Posterior cingulate gyrus (tissue), 11 donors: ENCODE data around the gene IGF2BP1.
"Not testable (repeated sequence)": the region's sequence is repeated elsewhere in the genome, so short reads cannot be mapped to it uniquely, and the experiment has no call there.

Experiments
- DNase-seq, 10 donors: peaks; one replicate each; pipeline versions ENCODE4 v3.0.0 to v3.0.0-alpha.2; 2020 to 2021; ENCODE audit warnings: mixed read lengths in 3 of 10
- intact Hi-C: fragments of 100-400 bp; cut with DNase I; formaldehyde crosslinking; loops from one replicate; pipeline ENCODE4 v1.15.1; 2023

Gene IGF2BP1

DNA sequence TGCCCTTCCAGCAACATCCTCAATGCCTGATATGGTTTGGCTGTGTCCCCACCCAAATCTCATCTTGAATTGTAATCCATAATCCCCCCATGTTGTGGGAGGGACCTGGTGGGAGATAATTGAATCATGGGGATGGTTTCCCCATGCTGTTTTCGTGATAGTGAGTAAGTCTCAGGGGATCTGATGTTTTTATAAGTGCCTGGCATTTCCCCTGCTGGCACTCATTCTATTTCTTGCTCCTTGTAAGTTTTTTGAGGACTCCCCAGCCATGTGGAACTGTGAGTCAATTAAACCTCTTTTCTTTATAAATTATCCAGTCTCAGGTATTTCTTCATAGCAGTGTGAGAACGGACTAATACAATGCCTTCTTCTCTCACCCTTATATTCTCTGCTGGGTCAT lies 87.9 kb downstream of the IGF2BP1 start:
- intact Hi-C loops, DNase-seq: not testable (repeated sequence)

GRCh38 chr17:49085565-49086315 lies 88.6 kb downstream of the IGF2BP1 start:
- intact Hi-C loops = no loop called here
- DNase-seq = no peak

DNA sequence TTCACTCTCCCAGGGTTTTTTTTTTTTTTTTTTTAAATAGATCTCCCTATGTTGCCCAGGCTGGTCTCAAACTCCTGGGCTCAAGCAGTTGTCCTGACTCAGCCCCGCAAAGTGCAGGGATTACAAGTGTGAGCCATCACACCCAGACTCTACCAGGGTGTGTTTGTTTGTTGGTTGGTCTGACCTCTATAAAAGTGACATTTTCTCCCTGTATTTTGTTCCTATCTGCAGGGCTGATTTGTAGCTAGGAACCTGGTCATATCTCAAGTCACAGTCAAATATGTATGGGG lies 89.1 kb downstream of the IGF2BP1 start:
- intact Hi-C loops = no loop called here

GRCh38 chr17:49086649-49087048 lies 89.5 kb downstream of the IGF2BP1 start:
- intact Hi-C loops = no loop called here
- DNase-seq = no peak

More for the DNA sequence above, 89.1 kb downstream of the IGF2BP1 start:
- DNase-seq = no peak

DNA sequence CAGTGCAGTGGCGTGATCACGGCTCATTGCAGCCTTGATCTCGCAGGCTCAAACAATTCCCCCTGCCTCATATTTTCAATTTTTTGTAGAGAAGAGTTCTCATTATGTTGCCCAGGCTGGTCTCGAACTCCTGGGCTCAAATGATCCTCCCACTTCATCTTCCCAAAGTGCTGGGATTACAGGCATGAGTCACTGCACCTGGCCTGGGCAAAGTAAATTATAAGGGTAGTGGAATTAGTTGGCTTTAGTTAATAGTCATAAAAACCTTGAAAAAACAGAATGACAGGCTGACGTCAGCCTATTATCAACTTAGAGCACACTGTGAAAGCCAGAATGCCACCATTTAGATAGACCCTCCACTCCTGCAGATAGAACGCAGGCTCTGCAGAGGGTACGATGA lies 91.9 kb downstream of the IGF2BP1 start:
- intact Hi-C loops = no loop called here
- no peak for DNase-seq

GRCh38 chr17:49090878-49091594 lies 93.9 kb downstream of the IGF2BP1 start:
- intact Hi-C loops = no loop called here
- DNase-seq = no peak

- intact Hi-C loops = no loop called here
- DNase-seq = peak in 1 of 10 donors; percentile 70
These were observed 95.9 kb downstream of the IGF2BP1 start for GRCh38 chr17:49093131-49093530.

GRCh38 chr17:49100601-49101000 lies 103.4 kb downstream of the IGF2BP1 start:
- intact Hi-C loops = no loop called here
- DNase-seq = no peak

GRCh38 chr17:49101054-49101534 lies 103.9 kb downstream of the IGF2BP1 start:
- intact Hi-C loops = no loop called here
- no peak for DNase-seq

DNA sequence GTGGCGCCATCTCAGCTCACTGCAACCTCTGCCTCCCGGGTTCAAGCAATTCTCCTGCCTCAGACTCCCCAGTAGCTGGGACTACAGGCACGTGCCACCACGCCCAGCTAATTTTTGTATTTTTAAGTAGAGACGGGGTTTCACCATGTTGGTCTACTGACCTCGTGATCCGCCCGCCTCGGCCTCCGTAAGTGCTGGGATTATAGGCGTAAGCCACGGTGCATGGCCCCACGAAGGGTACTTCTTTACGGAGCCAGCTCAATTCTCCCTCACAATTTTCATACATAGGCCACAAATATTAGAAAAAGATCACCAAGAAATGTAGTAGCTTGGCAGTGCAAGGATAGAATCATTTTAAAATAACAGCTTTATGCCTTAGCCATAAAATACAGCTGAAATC lies 106.2 kb downstream of the IGF2BP1 start:
- intact Hi-C loops = not testable (repeated sequence)

DNA sequence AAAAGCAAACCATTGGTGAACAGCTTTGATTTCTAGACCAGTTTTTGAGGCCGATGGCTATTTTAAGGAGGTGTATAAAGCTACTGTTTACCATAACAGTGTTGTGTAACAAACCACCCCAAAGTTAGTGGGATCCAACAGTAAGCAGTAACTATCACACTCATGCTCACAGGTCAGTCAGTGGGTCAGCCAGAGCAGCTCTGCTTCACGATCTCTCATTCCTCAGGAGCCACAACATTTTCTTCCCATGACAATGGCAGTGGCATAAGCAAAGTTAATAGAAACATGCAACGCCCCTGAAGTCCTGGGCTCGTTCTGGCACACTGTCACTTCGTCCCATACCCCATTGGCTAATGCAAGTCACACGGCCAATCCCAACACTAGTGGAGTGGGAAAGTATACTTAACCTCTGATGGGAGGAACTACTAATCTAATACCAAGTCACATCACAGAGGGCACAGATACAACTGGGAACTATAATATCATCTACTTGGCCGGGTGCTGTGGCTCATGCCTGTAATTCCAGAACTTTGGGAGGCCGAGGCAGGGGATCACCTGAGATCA lies 107.4 kb downstream of the IGF2BP1 start:
- DNase-seq = no peak
- intact Hi-C loops = no loop called here

More for the DNA sequence above, 106.2 kb downstream of the IGF2BP1 start:
- peak in 1 of 10 donors; percentile 44 for DNase-seq
